ENCODE measurements around the gene GZF1. TPM values are rescaled to one million over a fixed set of nuclear protein-coding genes. Genes with fewer than 3 reads are reported as not detected.
A peak's percentile ranks its signal among the peaks of the same experiment; 100 is the strongest.

GZF1 gene
- total RNA-seq = 17.7 and 19.4 TPM in 2 replicates

DNA sequence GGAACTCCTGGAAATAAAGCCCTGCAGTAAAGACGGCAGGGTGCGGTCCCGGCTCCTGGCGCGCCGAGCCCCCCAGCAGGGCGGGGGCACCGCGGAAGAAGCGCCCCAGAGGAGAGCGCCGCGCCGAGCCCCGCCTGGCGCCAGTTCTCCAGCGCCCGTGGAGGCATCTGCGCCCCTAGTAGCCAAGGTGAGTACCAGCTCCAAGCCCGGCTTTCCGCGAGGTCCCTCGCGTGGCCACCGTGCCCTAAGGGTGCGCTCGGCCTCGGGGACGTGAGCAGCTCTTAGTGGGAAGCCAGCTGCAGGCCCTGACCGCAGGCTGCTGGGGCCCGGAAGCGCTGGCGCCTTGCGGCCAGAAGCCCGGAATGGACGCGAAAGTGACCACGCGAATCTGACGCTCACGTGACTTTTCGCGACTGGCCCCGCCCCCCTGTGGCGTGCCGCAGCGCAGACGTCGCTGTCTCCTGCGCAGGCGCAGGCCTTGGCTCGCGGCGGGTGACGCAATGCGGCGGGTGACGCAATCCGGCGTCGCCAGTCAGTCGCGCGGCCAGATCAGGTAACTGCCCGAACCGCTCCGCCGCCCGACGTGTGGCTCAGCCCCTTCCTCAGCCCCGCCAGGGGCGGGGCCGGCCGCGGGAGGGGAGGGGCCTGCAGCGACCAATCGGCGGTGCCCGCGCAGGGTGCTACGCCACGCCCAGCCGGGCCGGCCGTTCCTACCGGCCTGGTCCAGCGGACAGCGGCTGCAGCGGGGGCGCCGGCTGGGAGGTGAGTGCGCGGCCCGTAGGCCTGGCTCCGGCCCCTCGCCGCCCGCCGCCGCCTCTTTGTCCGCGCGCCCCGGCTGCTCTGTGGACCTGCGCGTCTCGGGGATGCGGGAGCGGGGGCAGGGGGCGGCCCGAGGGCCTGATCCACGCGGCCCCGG lies at the start of gene GZF1:
GZF1 (plus strand) TSS at position 707 of the 916 bp plus-strand sequence. CDS start 2,202 bp downstream, outside the sequence.
- peak within 1 kb of the TSS; percentile 79 for H3K4me3 ChIP-seq (ENCODE audit: low read depth, low read length)
- DNase-seq (ENCODE audit: low read depth) = peak; percentile 98
- TF ChIP-seq, protein P1, sequence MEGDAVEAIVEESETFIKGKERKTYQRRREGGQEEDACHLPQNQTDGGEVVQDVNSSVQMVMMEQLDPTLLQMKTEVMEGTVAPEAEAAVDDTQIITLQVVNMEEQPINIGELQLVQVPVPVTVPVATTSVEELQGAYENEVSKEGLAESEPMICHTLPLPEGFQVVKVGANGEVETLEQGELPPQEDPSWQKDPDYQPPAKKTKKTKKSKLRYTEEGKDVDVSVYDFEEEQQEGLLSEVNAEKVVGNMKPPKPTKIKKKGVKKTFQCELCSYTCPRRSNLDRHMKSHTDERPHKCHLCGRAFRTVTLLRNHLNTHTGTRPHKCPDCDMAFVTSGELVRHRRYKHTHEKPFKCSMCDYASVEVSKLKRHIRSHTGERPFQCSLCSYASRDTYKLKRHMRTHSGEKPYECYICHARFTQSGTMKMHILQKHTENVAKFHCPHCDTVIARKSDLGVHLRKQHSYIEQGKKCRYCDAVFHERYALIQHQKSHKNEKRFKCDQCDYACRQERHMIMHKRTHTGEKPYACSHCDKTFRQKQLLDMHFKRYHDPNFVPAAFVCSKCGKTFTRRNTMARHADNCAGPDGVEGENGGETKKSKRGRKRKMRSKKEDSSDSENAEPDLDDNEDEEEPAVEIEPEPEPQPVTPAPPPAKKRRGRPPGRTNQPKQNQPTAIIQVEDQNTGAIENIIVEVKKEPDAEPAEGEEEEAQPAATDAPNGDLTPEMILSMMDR (IDR thresholded peaks at IDR 0.05; ENCODE audit: insufficient read depth, low read depth, low read length) = no peak

DNA sequence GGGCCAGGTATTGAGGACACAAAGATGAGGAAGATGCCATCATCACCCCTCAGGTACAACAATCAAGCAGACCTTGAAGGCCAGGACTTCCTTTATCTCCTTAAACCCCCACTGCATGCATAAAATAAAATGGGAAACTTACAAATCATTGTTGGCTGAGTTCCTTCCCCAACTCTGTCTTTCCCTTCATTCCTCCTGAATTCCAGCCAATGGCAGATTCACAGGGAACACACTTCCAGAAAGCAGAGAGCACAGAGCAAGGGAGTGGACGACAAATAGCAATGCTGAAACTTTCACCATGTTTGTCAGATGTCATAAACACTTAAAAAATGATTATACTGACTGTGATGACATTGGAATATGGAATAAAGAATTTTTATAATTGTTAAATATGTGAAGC lies 48.7 kb upstream of the GZF1 start:
- TF ChIP-seq, protein P1 (IDR thresholded peaks at IDR 0.05; ENCODE audit: insufficient read depth, low read depth, low read length) = no peak
- DNase-seq (ENCODE audit: low read depth) = no peak
- H3K4me3 ChIP-seq (ENCODE audit: low read depth, low read length) = no peak overlapping the region

DNA sequence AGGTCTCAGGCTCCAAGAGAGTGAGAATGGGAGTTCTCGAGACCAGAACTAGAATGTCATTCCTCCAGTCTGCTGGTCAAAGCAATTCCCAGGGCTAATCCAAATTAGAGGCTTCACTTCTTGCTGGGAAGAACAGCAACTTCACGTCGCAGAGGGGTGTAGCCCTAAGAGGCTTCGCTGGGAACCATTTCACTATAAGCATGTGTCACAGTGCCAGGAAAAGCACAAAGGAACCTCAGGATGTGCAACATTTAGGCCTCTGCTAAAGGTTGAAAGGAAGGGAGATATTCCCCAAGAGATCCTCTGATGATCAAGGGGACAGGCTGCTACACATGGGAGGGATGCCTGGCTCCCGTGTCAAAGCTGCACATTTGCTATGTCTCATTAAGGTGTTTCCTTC lies 47.3 kb upstream of the GZF1 start:
- no peak overlapping the region for H3K4me3 ChIP-seq (ENCODE audit: low read depth, low read length)
- no peak for DNase-seq (ENCODE audit: low read depth)
- TF ChIP-seq, protein P1 (IDR thresholded peaks at IDR 0.05; ENCODE audit: insufficient read depth, low read depth, low read length) = no peak

DNA sequence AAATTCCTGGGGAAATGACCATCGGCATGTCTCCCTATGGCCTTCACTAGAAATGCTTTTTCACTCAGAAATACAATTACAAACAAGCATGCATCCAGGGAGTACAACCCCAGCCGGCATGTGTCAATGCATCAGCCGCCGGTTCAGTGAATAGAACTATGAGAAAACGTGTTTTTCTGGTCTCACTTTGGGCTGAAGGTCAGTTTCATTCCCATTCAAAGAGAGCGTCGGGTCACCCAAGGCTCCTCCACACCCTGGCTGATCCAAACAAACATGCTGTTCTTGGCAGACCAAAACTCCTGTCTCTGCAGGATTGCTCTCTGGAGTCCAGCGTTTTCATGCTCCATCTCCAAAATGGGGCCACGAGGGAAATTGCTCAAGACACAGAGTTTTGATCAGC lies 46.9 kb upstream of the GZF1 start:
- H3K4me3 ChIP-seq (ENCODE audit: low read depth, low read length) = no peak overlapping the region
- DNase-seq (ENCODE audit: low read depth) = no peak
- TF ChIP-seq, protein P1 (IDR thresholded peaks at IDR 0.05; ENCODE audit: insufficient read depth, low read depth, low read length) = no peak

DNA sequence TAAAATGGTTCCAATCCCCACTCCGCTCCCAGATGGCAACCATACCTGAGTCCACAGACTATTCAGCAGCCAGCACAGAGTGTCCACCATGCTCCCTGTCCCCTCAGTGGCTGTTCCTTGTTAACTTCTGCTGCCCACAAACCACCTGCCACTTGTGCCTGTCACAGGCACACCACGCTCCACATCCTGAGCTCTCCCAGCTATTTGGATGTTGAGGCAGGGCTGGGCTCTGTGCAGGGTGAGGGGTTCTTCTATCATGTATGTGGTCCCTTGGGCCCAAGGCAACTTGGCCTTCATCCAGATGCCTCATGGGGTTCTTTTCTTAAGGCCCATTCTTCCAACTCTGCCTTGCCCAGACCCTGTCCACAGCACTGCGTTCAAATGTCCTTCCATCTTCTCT lies 45.4 kb upstream of the GZF1 start:
- no peak for DNase-seq (ENCODE audit: low read depth)

DNA sequence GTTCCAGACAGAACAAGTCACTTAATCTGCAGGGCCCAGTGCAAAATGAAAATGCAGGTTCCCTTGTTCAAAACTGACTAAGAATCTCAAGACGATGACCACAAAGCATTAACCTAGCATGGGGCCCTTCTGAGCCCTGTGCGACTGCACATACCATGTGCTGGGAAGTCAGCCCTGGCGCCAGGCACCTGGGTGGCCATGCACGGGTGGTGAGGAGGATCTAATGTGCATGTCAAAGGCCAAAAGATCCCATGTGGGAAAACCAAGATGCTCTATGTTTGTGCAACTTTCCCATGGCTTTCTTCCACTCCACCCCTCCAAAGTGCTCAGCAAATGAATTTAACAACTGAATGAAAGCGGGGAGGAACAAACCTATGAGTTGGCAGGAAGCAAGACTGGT lies 44.9 kb upstream of the GZF1 start:
- DNase-seq (ENCODE audit: low read depth) = no peak
- TF ChIP-seq, protein P1 (IDR thresholded peaks at IDR 0.05; ENCODE audit: insufficient read depth, low read depth, low read length) = no peak
- no peak overlapping the region for H3K4me3 ChIP-seq (ENCODE audit: low read depth, low read length)

More for the DNA sequence above, 45.4 kb upstream of the GZF1 start:
- TF ChIP-seq, protein P1 (IDR thresholded peaks at IDR 0.05; ENCODE audit: insufficient read depth, low read depth, low read length) = no peak
- H3K4me3 ChIP-seq (ENCODE audit: low read depth, low read length) = no peak overlapping the region
